ENCODE results near the gene KDM4C.

- TF ChIP-seq, protein P1, sequence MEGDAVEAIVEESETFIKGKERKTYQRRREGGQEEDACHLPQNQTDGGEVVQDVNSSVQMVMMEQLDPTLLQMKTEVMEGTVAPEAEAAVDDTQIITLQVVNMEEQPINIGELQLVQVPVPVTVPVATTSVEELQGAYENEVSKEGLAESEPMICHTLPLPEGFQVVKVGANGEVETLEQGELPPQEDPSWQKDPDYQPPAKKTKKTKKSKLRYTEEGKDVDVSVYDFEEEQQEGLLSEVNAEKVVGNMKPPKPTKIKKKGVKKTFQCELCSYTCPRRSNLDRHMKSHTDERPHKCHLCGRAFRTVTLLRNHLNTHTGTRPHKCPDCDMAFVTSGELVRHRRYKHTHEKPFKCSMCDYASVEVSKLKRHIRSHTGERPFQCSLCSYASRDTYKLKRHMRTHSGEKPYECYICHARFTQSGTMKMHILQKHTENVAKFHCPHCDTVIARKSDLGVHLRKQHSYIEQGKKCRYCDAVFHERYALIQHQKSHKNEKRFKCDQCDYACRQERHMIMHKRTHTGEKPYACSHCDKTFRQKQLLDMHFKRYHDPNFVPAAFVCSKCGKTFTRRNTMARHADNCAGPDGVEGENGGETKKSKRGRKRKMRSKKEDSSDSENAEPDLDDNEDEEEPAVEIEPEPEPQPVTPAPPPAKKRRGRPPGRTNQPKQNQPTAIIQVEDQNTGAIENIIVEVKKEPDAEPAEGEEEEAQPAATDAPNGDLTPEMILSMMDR (IDR thresholded peaks at IDR 0.05), result no peak
- no peak for TF ChIP-seq POLR2A (IDR thresholded peaks at IDR 0.05)
- no peak for TF ChIP-seq EP300 (IDR thresholded peaks at IDR 0.05)
- no peak for TF ChIP-seq POLR2AphosphoS5 (IDR thresholded peaks at IDR 0.05)
Observed at GRCh38 chr9:6984941-6985578, 227.3 kb downstream of the KDM4C start.
